ENCODE data around the gene CDYL2.
A peak's percentile ranks its signal among the peaks of the same experiment; 100 is the strongest.
"Not testable (repeated sequence)": the region's sequence is repeated elsewhere in the genome, so short reads cannot be mapped to it uniquely, and the experiment has no call there.

CDYL2 gene

GRCh38 chr16:80656711-80657150 lies 147.7 kb downstream of the CDYL2 start:
- TF ChIP-seq, protein P1, sequence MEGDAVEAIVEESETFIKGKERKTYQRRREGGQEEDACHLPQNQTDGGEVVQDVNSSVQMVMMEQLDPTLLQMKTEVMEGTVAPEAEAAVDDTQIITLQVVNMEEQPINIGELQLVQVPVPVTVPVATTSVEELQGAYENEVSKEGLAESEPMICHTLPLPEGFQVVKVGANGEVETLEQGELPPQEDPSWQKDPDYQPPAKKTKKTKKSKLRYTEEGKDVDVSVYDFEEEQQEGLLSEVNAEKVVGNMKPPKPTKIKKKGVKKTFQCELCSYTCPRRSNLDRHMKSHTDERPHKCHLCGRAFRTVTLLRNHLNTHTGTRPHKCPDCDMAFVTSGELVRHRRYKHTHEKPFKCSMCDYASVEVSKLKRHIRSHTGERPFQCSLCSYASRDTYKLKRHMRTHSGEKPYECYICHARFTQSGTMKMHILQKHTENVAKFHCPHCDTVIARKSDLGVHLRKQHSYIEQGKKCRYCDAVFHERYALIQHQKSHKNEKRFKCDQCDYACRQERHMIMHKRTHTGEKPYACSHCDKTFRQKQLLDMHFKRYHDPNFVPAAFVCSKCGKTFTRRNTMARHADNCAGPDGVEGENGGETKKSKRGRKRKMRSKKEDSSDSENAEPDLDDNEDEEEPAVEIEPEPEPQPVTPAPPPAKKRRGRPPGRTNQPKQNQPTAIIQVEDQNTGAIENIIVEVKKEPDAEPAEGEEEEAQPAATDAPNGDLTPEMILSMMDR (IDR thresholded peaks at IDR 0.05; ENCODE audit: borderline replicate concordance, control extremely low read depth, extremely low read depth, insufficient read depth, missing control alignments) = no peak
- DNase-seq (ENCODE audit: low spot score) = peak; percentile 70
- in situ Hi-C loops (cut with MboI; ENCODE audit: low sequenced_read_pairs, unreplicated experiment) = no loop called here

DNA sequence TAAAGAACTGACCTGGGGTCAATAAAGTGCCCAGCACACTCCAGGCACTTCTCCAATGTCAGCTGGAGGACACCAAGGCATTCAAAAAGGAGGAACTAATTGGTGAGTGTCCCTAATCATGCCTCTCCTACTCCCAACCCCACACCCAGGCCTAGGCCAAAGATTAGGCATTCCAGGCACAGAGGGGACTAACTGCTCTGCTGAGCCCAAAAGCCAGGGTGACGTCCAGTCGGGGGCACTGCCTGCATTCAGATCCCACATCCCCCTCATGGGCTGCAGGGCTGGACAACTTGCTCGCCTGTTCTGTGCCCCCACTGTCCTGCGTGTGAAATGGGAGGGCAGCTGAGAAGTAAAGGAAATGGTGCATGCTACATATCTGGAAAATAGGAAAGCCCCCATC lies 148.2 kb downstream of the CDYL2 start:
- no peak for DNase-seq (ENCODE audit: low spot score)
- TF ChIP-seq, protein P1 (IDR thresholded peaks at IDR 0.05; ENCODE audit: borderline replicate concordance, control extremely low read depth, extremely low read depth, insufficient read depth, missing control alignments) = no peak
- in situ Hi-C loops (cut with MboI; ENCODE audit: low sequenced_read_pairs, unreplicated experiment) = no loop called here

GRCh38 chr16:80655751-80656150 lies 148.6 kb downstream of the CDYL2 start:
- in situ Hi-C loops (cut with MboI; ENCODE audit: low sequenced_read_pairs, unreplicated experiment) = no loop called here
- TF ChIP-seq, protein P1 (IDR thresholded peaks at IDR 0.05; ENCODE audit: borderline replicate concordance, control extremely low read depth, extremely low read depth, insufficient read depth, missing control alignments) = no peak
- DNase-seq (ENCODE audit: low spot score) = no peak

- in situ Hi-C loops (cut with MboI; ENCODE audit: low sequenced_read_pairs, unreplicated experiment) = no loop called here
- TF ChIP-seq, protein P1 (IDR thresholded peaks at IDR 0.05; ENCODE audit: borderline replicate concordance, control extremely low read depth, extremely low read depth, insufficient read depth, missing control alignments) = no peak
- no peak for DNase-seq (ENCODE audit: low spot score)
Measured at GRCh38 chr16:80654094-80654862, 150.1 kb downstream of the CDYL2 start.

GRCh38 chr16:80652441-80652840 lies 152.0 kb downstream of the CDYL2 start:
- TF ChIP-seq, protein P1 (IDR thresholded peaks at IDR 0.05; ENCODE audit: borderline replicate concordance, control extremely low read depth, extremely low read depth, insufficient read depth, missing control alignments) = no peak
- DNase-seq (ENCODE audit: low spot score) = no peak
- in situ Hi-C loops (cut with MboI; ENCODE audit: low sequenced_read_pairs, unreplicated experiment) = no loop called here

DNA sequence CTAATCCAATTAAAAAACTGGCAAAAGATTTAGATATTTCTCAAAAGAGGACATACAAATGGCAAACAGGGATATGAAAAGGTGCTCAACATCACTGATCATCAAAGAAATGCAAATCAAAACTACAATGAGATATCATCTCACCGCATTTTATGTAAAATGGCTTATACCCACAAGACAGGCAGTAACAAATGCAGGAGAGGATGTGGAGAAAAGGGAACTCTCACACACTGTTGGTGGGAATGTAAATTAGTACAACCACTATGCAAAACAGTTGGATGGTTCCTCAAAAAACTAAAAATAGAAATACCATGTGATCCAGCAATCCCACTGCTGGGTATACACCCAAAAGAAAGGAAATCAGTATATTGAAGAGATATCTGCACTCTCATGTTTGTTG lies 154.1 kb downstream of the CDYL2 start:
- DNase-seq (ENCODE audit: low spot score); in situ Hi-C loops (cut with MboI; ENCODE audit: low sequenced_read_pairs, unreplicated experiment): not testable (repeated sequence)

DNA sequence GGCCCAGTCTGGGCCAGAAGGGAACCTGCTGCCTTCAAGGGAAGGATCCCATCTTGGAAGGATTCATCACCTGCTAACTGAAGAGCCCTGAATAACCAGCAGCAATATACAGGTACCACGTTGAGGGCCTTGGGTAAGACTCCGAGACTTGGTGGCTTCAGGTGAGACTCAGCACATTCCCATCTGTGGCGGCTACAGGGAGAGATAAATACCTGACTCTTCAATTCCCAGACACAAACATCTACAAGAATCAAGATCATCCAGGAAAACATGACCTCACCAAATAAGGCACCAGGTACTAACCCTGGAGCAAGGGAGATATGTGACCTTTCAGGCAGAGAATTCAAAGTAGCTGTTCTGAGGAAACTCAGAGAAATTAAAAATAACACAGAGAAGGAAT lies 164.1 kb downstream of the CDYL2 start:
- in situ Hi-C loops (cut with MboI; ENCODE audit: low sequenced_read_pairs, unreplicated experiment) = no loop called here
- DNase-seq (ENCODE audit: low spot score) = no peak
- TF ChIP-seq, protein P1 (IDR thresholded peaks at IDR 0.05; ENCODE audit: borderline replicate concordance, control extremely low read depth, extremely low read depth, insufficient read depth, missing control alignments) = no peak

Measured in GM13976 (cell line).